ENCODE data around the gene LIME1.

LIME1 gene

DNA sequence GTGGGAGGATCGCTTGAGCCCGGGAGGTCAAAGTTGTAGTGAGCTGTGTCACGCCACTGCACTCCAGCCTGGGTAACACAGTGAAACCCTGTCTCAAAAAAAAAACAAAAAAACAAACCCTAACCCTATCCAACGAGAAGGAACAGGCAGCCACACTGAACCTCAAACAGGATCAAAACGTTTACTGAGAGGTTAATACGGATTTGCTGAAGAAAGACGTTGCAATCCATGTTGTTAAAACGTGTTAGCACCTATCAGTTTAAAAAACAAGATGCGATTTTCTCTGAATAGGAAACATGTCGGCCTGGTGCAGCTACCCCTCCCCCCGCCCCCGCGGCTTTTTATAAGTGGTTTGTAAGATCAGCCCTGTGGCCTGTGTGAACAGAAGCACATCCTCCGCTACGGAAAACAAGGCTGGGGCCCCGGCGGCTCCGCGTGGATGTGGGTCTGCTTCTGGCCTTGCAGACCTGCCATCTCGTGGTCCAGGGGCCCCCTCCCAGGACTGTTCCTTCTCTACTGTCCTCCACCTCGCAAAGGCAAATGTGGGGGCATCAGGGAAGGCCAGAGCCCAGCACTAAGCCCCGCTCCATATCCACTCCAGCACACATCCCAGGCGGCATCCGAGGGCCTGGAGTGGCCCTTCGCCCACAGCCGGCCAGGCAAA, 14.5 kb downstream of the LIME1 start:
- Histone ChIP-seq H3K27me3 (ENCODE audit: control insufficient read depth in 5 of 5, insufficient read depth in 4 of 5, low read length in 5 of 5) (no peaks in the 10 kb centered on the region), H3K4me3 (ENCODE audit: low read depth in 1 of 5, low read length in 5 of 5) (no peak overlapping the region), H3K9ac (ENCODE audit: low read length in 5 of 5) (no peak overlapping the region), H3K4me1 (ENCODE audit: control insufficient read depth in 5 of 5, insufficient read depth in 5 of 5, low read length in 5 of 5) (peaks cover 0 to 4% (median 0%) of the 10 kb centered on the region in 5 donors), H3K36me3 (ENCODE audit: control insufficient read depth in 5 of 5, insufficient read depth in 5 of 5, low read length in 5 of 5) (peaks cover 0 to 44% (median 19%) of the 10 kb centered on the region in 5 donors), H3K27ac (ENCODE audit: low read depth, low read length) (no peak overlapping the region), H3K9me3 (ENCODE audit: control insufficient read depth in 5 of 5, low read length in 5 of 5) (no peaks in the 10 kb centered on the region)

DNA sequence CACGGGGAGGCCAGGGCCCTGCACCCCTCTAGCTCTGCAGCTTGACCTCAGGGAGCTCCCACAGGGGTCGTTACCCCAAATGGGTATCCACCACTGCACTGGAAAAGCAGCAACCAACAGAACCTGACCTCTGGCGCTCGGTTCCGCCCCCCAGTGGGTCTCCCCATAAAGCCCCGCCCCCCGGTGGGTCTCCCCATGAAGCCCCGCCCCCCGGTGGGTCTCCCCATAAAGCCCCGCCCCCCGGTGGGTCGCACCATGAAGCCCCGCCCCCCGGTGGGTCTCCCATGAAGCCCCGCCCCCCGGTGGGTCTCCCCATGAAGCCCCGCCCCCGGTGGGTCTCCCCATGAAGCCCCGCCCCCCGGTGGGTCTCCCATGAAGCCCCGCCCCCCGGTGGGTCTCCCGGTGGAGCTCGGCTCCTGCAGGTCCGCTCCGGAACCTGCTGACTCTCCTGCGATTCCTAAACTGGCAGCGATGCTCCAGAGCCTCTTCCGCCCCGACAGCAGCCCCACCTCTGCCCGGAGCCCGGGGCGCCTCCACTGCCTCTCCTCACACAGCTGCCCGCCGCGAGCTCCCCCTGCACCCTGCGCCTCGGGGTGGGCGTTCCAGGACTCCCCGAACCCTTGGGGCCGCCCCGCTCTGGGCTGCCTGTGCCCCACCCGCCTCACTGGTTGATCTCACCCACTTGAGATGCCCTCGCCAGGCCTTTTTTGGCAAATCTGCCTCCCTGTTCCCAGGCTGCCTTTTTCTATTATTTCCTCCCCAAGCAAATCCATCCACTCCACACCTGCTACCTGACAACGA, 15.2 kb downstream of the LIME1 start:
- no peaks in the 10 kb centered on the region for H3K9me3 ChIP-seq (ENCODE audit: control insufficient read depth in 5 of 5, low read length in 5 of 5)
- no peak overlapping the region for H3K4me3 ChIP-seq (ENCODE audit: low read depth in 1 of 5, low read length in 5 of 5)
- no peak overlapping the region for H3K9ac ChIP-seq (ENCODE audit: low read length in 5 of 5)
- H3K27ac ChIP-seq (ENCODE audit: low read depth, low read length): no peak overlapping the region
- no peaks in the 10 kb centered on the region for H3K27me3 ChIP-seq (ENCODE audit: control insufficient read depth in 5 of 5, insufficient read depth in 4 of 5, low read length in 5 of 5)
- peaks cover 0 to 37% (median 17%) of the 10 kb centered on the region in 5 donors for H3K36me3 ChIP-seq (ENCODE audit: control insufficient read depth in 5 of 5, insufficient read depth in 5 of 5, low read length in 5 of 5)
- peaks cover 0 to 4% (median 0%) of the 10 kb centered on the region in 5 donors for H3K4me1 ChIP-seq (ENCODE audit: control insufficient read depth in 5 of 5, insufficient read depth in 5 of 5, low read length in 5 of 5)

DNA sequence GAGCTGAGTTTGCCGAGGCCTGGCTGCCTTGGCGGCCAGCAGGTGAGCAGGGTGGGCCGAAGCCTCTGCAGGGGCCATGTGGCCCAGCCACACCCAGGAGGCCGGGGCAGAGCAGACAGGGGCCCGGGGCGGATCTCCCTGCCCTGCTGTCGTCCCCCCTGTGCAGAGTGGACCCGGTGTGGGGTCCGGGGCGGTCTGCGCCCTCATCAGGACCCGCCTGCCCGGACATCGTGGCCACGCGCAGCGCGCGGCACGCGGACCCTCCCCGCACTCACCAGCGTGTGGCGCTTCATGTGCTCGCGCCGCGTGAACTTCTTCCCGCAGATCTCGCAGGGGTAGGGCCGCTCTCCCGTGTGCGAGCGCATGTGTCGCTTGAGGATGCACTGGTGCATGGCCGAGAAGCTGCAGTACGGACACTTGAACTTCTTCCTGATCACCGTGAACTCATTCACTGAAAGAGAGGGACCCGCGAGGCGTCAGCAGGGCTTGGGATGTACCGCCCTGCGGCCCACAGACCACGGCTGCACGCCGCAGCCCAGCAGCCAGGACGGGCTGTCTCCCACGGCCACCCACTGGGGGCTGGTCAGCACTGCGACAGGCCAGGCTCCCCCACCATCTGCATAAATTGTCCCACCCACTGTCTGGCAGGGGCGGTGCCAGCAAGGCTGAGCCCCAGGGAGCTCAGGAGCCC, 16.1 kb downstream of the LIME1 start:
- no peak overlapping the region for H3K4me3 ChIP-seq (ENCODE audit: low read depth in 1 of 5, low read length in 5 of 5)
- peaks cover 0 to 36% (median 20%) of the 10 kb centered on the region in 5 donors for H3K36me3 ChIP-seq (ENCODE audit: control insufficient read depth in 5 of 5, insufficient read depth in 5 of 5, low read length in 5 of 5)
- H3K4me1 ChIP-seq (ENCODE audit: control insufficient read depth in 5 of 5, insufficient read depth in 5 of 5, low read length in 5 of 5): peaks cover 0 to 4% (median 0%) of the 10 kb centered on the region in 5 donors
- H3K27me3 ChIP-seq (ENCODE audit: control insufficient read depth in 5 of 5, insufficient read depth in 4 of 5, low read length in 5 of 5): no peaks in the 10 kb centered on the region
- H3K9ac ChIP-seq (ENCODE audit: low read length in 5 of 5): no peak overlapping the region
- no peaks in the 10 kb centered on the region for H3K9me3 ChIP-seq (ENCODE audit: control insufficient read depth in 5 of 5, low read length in 5 of 5)
- no peak overlapping the region for H3K27ac ChIP-seq (ENCODE audit: low read depth, low read length)

DNA sequence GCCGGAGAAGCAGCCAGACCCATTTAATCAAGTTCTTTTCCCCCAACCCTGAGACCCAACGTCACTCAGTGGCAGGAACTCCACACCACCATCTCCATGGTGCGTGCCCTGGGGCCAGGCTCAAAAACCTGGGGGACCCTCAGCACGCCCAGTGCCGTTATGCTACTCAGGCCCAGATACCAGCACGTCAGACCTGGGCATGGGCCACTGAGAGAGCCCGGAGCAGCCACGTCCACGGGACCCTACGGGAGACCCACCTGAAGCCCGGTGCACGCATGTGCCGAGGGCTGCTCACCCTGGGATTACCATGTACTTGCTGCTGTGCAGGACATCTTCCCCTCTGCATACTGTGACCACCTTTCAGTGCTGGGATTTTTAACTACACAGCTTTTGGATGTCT, 16.9 kb downstream of the LIME1 start:
- Histone ChIP-seq H3K9ac (ENCODE audit: low read length in 5 of 5) (no peak overlapping the region), H3K27ac (ENCODE audit: low read depth, low read length) (no peak overlapping the region), H3K27me3 (ENCODE audit: control insufficient read depth in 5 of 5, insufficient read depth in 4 of 5, low read length in 5 of 5) (no peaks in the 10 kb centered on the region), H3K36me3 (ENCODE audit: control insufficient read depth in 5 of 5, insufficient read depth in 5 of 5, low read length in 5 of 5) (peaks cover 0 to 32% (median 15%) of the 10 kb centered on the region in 5 donors), H3K4me1 (ENCODE audit: control insufficient read depth in 5 of 5, insufficient read depth in 5 of 5, low read length in 5 of 5) (peaks cover 0 to 4% (median 0%) of the 10 kb centered on the region in 5 donors), H3K9me3 (ENCODE audit: control insufficient read depth in 5 of 5, low read length in 5 of 5) (no peaks in the 10 kb centered on the region), H3K4me3 (ENCODE audit: low read depth in 1 of 5, low read length in 5 of 5) (no peak overlapping the region)

DNA sequence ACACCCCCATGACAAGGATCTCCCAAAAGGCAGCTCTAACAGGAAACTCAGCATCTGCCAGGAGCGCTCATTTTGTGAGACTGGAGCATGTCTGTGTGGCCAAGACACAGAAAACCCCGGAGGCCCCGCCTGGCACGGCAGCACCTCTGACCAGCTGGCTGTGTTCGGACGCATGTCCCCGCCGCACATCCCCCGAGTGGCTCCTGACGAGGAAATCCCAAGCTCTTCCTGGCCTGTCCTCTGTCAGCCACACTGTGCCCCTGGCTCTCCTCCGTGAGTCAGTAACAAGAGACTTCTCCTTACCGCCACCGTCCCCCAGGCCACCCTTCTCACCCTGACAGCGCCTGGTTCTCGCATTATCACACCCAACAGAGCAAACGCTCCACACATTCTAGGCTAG, 17.5 kb downstream of the LIME1 start:
- peaks cover 0 to 26% (median 15%) of the 10 kb centered on the region in 5 donors for H3K36me3 ChIP-seq (ENCODE audit: control insufficient read depth in 5 of 5, insufficient read depth in 5 of 5, low read length in 5 of 5)
- H3K27me3 ChIP-seq (ENCODE audit: control insufficient read depth in 5 of 5, insufficient read depth in 4 of 5, low read length in 5 of 5): no peaks in the 10 kb centered on the region
- H3K9me3 ChIP-seq (ENCODE audit: control insufficient read depth in 5 of 5, low read length in 5 of 5): no peaks in the 10 kb centered on the region
- H3K4me3 ChIP-seq (ENCODE audit: low read depth in 1 of 5, low read length in 5 of 5): no peak overlapping the region
- H3K9ac ChIP-seq (ENCODE audit: low read length in 5 of 5): no peak overlapping the region
- H3K4me1 ChIP-seq (ENCODE audit: control insufficient read depth in 5 of 5, insufficient read depth in 5 of 5, low read length in 5 of 5): peaks cover 0 to 4% (median 0%) of the 10 kb centered on the region in 5 donors
- H3K27ac ChIP-seq (ENCODE audit: low read depth, low read length): no peak overlapping the region

DNA sequence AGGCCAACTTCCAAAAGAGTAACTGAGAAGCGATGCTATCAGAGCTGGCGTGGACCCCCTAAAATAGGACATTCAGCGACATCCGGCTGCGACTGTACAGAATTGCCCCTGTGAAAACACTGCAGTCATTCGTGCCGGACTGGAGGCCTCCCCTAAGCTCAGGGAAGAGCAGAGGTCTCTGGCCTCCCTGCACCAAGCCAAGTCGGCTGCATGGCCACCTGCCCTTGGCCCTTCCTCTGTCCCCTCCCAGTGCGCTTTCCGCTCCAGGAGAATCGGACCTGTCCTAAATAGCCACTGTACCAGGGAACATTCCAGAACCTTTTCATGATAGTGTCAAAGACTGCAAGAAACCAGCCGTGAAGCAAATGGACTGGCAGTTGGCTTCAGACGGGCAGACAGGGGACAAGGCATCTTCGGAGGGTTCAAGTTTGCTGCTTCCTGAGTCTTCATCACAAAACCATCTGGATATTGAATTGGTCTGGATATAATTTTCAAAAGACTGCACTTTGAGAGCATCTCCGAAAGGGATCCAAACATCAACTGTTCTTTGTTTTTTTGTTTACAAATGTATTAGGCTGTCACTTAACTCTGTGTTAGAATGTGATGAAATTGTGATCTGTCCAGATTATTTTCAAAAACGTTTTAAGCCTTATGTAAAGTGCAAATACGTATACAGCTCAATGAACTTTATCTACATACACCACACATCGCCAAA, 19.6 kb downstream of the LIME1 start:
- peaks cover 0 to 13% (median 9%) of the 10 kb centered on the region in 5 donors for H3K36me3 ChIP-seq (ENCODE audit: control insufficient read depth in 5 of 5, insufficient read depth in 5 of 5, low read length in 5 of 5)

DNA sequence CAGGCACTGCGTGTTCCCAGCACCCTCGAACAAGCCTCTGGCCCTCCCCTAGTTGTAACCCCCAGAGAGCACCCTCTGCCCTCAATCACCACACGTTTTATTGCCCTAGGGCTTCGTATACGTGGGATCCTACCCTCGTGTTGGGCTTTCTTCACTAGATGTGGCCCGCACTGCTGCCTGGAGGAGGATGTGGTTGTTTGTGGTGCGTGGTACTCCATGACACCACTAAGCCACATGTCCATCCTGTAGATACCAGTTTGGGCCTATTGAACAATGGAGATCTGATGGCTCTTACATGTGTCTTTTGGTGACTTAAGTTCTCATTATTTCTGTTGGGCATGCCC, 20.2 kb downstream of the LIME1 start:
- Histone ChIP-seq H3K27me3 (ENCODE audit: control insufficient read depth in 5 of 5, insufficient read depth in 4 of 5, low read length in 5 of 5) (no peaks in the 10 kb centered on the region), H3K27ac (ENCODE audit: low read depth, low read length) (no peak overlapping the region), H3K36me3 (ENCODE audit: control insufficient read depth in 5 of 5, insufficient read depth in 5 of 5, low read length in 5 of 5) (peaks cover 0 to 12% (median 9%) of the 10 kb centered on the region in 5 donors), H3K4me1 (ENCODE audit: control insufficient read depth in 5 of 5, insufficient read depth in 5 of 5, low read length in 5 of 5) (peaks cover 0 to 4% (median 0%) of the 10 kb centered on the region in 5 donors), H3K9me3 (ENCODE audit: control insufficient read depth in 5 of 5, low read length in 5 of 5) (no peaks in the 10 kb centered on the region), H3K9ac (ENCODE audit: low read length in 5 of 5) (no peak overlapping the region), H3K4me3 (ENCODE audit: low read depth in 1 of 5, low read length in 5 of 5) (no peak overlapping the region)

More for the DNA sequence above, 19.6 kb downstream of the LIME1 start:
- Histone ChIP-seq H3K9me3 (ENCODE audit: control insufficient read depth in 5 of 5, low read length in 5 of 5) (no peaks in the 10 kb centered on the region), H3K4me1 (ENCODE audit: control insufficient read depth in 5 of 5, insufficient read depth in 5 of 5, low read length in 5 of 5) (peaks cover 0 to 4% (median 0%) of the 10 kb centered on the region in 5 donors), H3K27me3 (ENCODE audit: control insufficient read depth in 5 of 5, insufficient read depth in 4 of 5, low read length in 5 of 5) (no peaks in the 10 kb centered on the region), H3K4me3 (ENCODE audit: low read depth in 1 of 5, low read length in 5 of 5) (no peak overlapping the region), H3K27ac (ENCODE audit: low read depth, low read length) (no peak overlapping the region), H3K9ac (ENCODE audit: low read length in 5 of 5) (no peak overlapping the region)

DNA sequence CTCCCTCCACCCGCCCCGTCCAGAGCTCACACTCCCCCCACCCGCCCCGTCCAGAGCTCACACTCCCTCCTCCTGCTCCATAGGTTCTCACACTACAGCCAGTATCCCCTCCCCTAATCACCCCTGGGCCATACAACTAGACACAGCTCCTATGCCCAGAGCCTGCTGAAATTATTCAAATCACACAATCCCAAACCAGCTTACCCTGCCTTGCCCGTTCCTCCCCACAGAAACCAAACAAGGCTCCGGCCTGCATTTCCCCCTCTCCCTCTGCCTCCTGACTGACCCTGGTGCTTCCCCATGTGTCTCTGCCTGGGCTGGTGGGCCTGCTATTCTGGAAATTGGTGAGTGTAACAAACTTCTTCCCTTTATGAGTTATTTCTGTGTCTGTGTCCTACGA, 21.7 kb downstream of the LIME1 start:
- Histone ChIP-seq H3K27me3 (ENCODE audit: control insufficient read depth in 5 of 5, insufficient read depth in 4 of 5, low read length in 5 of 5) (no peaks in the 10 kb centered on the region), H3K36me3 (ENCODE audit: control insufficient read depth in 5 of 5, insufficient read depth in 5 of 5, low read length in 5 of 5) (peaks cover 0 to 9% (median 3%) of the 10 kb centered on the region in 5 donors), H3K4me1 (ENCODE audit: control insufficient read depth in 5 of 5, insufficient read depth in 5 of 5, low read length in 5 of 5) (peaks cover 0 to 4% (median 0%) of the 10 kb centered on the region in 5 donors), H3K9ac (ENCODE audit: low read length in 5 of 5) (no peak overlapping the region), H3K27ac (ENCODE audit: low read depth, low read length) (no peak overlapping the region), H3K9me3 (ENCODE audit: control insufficient read depth in 5 of 5, low read length in 5 of 5) (no peaks in the 10 kb centered on the region), H3K4me3 (ENCODE audit: low read depth in 1 of 5, low read length in 5 of 5) (no peak overlapping the region)

DNA sequence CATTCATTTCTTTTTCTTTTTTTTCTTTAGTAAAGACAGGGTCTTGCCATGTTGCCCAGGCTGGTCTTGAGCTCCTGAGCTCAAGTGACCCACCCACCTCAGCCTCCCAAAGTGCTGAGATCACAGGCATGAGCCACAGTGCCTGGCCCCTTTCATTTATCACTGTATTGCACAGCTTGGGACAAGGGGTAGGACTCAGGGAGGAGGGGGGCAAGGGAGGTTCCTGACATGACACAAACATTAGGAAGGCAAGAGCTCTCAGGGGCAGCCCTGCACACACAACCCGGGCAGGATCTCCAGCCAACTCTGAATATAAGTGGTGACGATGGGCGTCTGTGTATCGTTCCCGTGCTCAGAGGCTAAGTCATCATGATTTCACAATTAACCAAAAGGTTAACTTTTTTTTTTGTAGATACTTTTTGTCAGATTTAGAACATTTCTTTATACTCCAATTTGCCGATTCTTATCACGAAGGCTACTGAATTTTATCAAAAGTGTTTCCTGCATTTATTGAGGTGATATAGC, 23.0 kb downstream of the LIME1 start:
- Histone ChIP-seq H3K4me3 (ENCODE audit: low read depth in 1 of 5, low read length in 5 of 5) (no peak overlapping the region), H3K4me1 (ENCODE audit: control insufficient read depth in 5 of 5, insufficient read depth in 5 of 5, low read length in 5 of 5) (no peaks in the 10 kb centered on the region), H3K27me3 (ENCODE audit: control insufficient read depth in 5 of 5, insufficient read depth in 4 of 5, low read length in 5 of 5) (no peaks in the 10 kb centered on the region), H3K36me3 (ENCODE audit: control insufficient read depth in 5 of 5, insufficient read depth in 5 of 5, low read length in 5 of 5) (peaks cover 0 to 13% (median 3%) of the 10 kb centered on the region in 5 donors), H3K9me3 (ENCODE audit: control insufficient read depth in 5 of 5, low read length in 5 of 5) (no peaks in the 10 kb centered on the region), H3K9ac (ENCODE audit: low read length in 5 of 5) (no peak overlapping the region), H3K27ac (ENCODE audit: low read depth, low read length) (no peak overlapping the region)

All from subcutaneous abdominal adipose tissue (tissue), 5 donors.